Gastroesophageal sphincter (tissue), 4 donors: Measurements from ENCODE around the gene NCKAP5. TPM values are rescaled to one million over a fixed set of nuclear protein-coding genes. Genes with fewer than 3 reads are reported as not detected.

Experiments
- ATAC-seq: fragments of 150-250 bp; one replicate; pipeline ENCODE4 v1.9.1; 2016; ENCODE audit warnings: mild to moderate bottlenecking, moderate library complexity
- H3K27ac ChIP-seq, 4 donors: fragments of 200-600 bp; sonication (generic) in 3 of 4; 1 replicate in 3 of 4; 2 replicates in 1 of 4; pipeline ENCODE4 v1.5.1; 2016 to 2019
- H3K27me3 ChIP-seq: fragments of 200-600 bp; sonication (generic); one replicate; pipeline ENCODE4 v1.5.1; 2019
- H3K36me3 ChIP-seq, 2 donors: fragments of 200-600 bp; sonication (generic); one replicate each; pipeline ENCODE4 v1.5.1; 2019; ENCODE audit warnings: control low read depth in 1 of 2
- H3K4me1 ChIP-seq, 3 donors: fragments of 200-600 bp; sonication (generic); 1 replicate in 2 of 3; 2 replicates in 1 of 3; pipeline ENCODE4 v1.5.1; 2016 to 2019; ENCODE audit warnings: control low read depth in 2 of 3
- H3K4me3 ChIP-seq, 2 donors: fragments of 200-600 bp; sonication (generic); one replicate each; pipeline ENCODE4 v1.5.1; 2019; ENCODE audit warnings: mild to moderate bottlenecking in 1 of 2, moderate library complexity in 1 of 2
- H3K9me3 ChIP-seq, 3 donors: fragments of 200-600 bp; sonication (generic); one replicate each; pipeline ENCODE4 v1.5.1; 2017 to 2019; ENCODE audit warnings: control low read depth in 2 of 3
- EP300 ChIP-seq: sonication (generic); formaldehyde crosslinking; IDR thresholded peaks from one replicate; pipeline ENCODE4 v1.6.1; 2017; ENCODE audit warnings: antibody characterized with exemption, mild to moderate bottlenecking
- POLR2A ChIP-seq, 2 donors: fragments of 450-650 bp; IDR thresholded peaks; one replicate each; pipeline ENCODE4 v1.6.1; 2017; ENCODE audit warnings: antibody characterized with exemption in 2 of 2, mild to moderate bottlenecking in 2 of 2, moderate library complexity in 1 of 2
- POLR2AphosphoS5 ChIP-seq: sonication (generic); formaldehyde crosslinking; IDR thresholded peaks from one replicate; pipeline ENCODE4 v1.6.1; 2017; ENCODE audit warnings: antibody characterized with exemption
- WGBS, 2 donors: methylation state at CpG; one replicate each; pipeline ENCODE4 v1.1.5; 2018; ENCODE audit warnings: low coverage in 1 of 2; 5-methylcytosine and 5-hydroxymethylcytosine counted together
- total RNA-seq, 4 donors: library from RNA; depleted of rRNA; stranded (reverse); fragments of >200 nt; gene quantifications; one replicate each; pipeline ENCODE4 v1.1.0, GENCODE V29; 2016
- TF ChIP-seq, protein P1 (sequence below), 4 experiments: fragments of 200-600 bp in 2 of 4; fragments of 450-650 bp in 2 of 4; sonication (generic) in 1 of 4; IDR thresholded peaks; one replicate each; pipeline ENCODE4 v1.5.1; 2017 to 2019; ENCODE audit warnings: antibody characterized with exemption in 4 of 4, mild to moderate bottlenecking in 2 of 4, moderate library complexity in 2 of 4

The NCKAP5 gene
- total RNA-seq, 4 donors from 2014 or later: 0.16 to 0.57 (median 0.33) TPM

DNA sequence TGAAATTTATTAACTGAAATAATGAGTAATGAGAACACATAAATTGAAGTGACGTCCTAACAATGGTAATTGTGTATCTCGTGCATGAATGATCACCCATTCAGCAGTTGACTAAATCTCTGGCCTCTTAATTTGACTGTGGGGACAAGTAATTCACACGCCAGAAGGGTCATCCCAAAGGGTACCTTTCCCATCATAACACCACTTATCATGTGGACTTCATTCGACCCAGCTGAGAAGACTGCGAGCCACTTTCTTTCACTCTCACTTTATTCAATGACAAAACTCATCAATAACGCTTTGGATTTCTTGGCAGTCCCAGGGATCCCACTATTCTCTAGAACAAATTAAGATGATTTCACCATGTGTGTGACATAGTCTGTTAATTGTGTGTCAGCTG lies 835.6 kb downstream of the NCKAP5 start:
- Histone ChIP-seq H3K4me1 (no peaks in the 10 kb centered on the region), H3K4me3 (no peak overlapping the region), H3K36me3 (no peaks in the 10 kb centered on the region), H3K27me3 (no peaks in the 10 kb centered on the region), H3K9me3 (no peaks in the 10 kb centered on the region), H3K27ac (no peak overlapping the region)
- no peak for ATAC-seq
- TF ChIP-seq POLR2AphosphoS5: no peak
- 63 to 85% methylated on average over 6 of the region's 6 CpGs for WGBS, 2 donors

DNA sequence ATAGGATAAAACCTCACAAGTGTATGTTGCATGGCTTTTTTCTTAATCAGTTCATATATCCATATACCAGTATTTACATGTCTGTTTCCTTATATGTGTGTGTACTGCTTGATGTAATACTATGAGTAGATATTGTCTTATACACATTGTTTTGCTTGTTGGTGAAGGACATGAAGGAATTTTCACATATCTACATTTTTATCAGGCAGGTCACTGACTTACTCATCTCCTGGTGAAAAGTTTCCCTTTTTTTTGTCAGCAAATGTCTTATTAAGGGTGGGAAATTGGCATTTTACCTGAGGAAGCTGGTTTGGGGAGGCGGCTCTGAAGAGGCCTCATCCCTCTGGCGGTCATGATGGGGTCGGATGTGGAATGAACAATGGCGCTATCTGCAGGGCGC lies 836.8 kb downstream of the NCKAP5 start:
- Histone ChIP-seq H3K27ac (no peak overlapping the region), H3K36me3 (no peaks in the 10 kb centered on the region), H3K4me1 (no peaks in the 10 kb centered on the region), H3K9me3 (no peaks in the 10 kb centered on the region), H3K4me3 (no peak overlapping the region), H3K27me3 (no peaks in the 10 kb centered on the region)
- TF ChIP-seq EP300 (no peak), POLR2AphosphoS5 (no peak), POLR2A (IDR thresholded peaks at IDR 0.05) (no peak)
- TF ChIP-seq, protein P1, sequence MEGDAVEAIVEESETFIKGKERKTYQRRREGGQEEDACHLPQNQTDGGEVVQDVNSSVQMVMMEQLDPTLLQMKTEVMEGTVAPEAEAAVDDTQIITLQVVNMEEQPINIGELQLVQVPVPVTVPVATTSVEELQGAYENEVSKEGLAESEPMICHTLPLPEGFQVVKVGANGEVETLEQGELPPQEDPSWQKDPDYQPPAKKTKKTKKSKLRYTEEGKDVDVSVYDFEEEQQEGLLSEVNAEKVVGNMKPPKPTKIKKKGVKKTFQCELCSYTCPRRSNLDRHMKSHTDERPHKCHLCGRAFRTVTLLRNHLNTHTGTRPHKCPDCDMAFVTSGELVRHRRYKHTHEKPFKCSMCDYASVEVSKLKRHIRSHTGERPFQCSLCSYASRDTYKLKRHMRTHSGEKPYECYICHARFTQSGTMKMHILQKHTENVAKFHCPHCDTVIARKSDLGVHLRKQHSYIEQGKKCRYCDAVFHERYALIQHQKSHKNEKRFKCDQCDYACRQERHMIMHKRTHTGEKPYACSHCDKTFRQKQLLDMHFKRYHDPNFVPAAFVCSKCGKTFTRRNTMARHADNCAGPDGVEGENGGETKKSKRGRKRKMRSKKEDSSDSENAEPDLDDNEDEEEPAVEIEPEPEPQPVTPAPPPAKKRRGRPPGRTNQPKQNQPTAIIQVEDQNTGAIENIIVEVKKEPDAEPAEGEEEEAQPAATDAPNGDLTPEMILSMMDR (IDR thresholded peaks at IDR 0.05): no peak
- ATAC-seq: no peak
- 83% methylated on average over 1 of the region's 5 CpGs; no CpG with 5 or more reads in 1 of the 2 donors for WGBS, 2 donors

DNA sequence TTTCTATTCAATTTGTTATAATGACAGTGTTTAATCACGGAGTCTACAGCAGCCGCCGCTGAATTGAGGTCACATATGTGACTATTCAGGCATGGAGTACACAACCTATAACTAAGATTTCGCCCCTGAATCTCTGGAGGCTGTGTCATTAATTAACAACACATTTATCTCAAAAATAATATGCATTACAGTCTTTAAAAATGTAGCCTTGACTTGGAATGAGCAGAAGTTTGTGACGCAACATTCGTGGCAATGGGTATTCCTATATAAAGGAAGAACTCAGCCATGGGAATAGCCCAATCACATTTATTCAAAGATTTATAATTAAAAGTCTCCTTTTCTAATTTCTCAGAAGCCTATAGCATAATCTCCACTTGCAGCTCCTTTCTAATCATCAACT lies 837.7 kb downstream of the NCKAP5 start:
- TF ChIP-seq, protein P1 (IDR thresholded peaks at IDR 0.05): no peak
- TF ChIP-seq EP300 (no peak), POLR2AphosphoS5 (no peak), POLR2A (IDR thresholded peaks at IDR 0.05) (no peak)
- WGBS, 2 donors: 69 to 83% methylated on average over 6 of the region's 6 CpGs
- Histone ChIP-seq H3K4me3 (no peak overlapping the region), H3K4me1 (no peaks in the 10 kb centered on the region), H3K27me3 (no peaks in the 10 kb centered on the region), H3K27ac (no peak overlapping the region), H3K36me3 (no peaks in the 10 kb centered on the region), H3K9me3 (no peaks in the 10 kb centered on the region)
- no peak for ATAC-seq

DNA sequence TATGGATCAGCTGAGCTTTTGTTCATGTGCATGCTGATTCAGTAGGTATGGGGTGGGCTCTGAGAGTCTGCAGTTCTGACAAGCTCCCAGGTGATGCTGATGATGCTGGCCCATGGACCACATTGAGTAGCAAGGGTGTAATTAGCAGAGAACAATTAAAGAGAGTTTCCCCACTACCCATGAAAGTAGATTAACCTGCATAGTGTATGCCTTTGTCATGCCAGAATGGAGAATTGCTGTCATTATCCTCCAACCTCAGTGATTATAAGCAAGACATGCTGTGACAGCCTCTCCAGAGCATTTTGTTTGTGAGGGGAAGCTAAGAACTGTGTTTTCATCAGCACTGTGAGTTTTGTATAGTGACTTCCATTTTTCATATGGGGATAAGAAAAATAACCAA lies 838.7 kb downstream of the NCKAP5 start:
- TF ChIP-seq POLR2A (IDR thresholded peaks at IDR 0.05) (no peak), EP300 (no peak), POLR2AphosphoS5 (no peak)
- TF ChIP-seq, protein P1 (IDR thresholded peaks at IDR 0.05): no peak
- no peaks in the 10 kb centered on the region for H3K36me3 ChIP-seq
- H3K4me1 ChIP-seq: no peaks in the 10 kb centered on the region
- no peaks in the 10 kb centered on the region for H3K9me3 ChIP-seq
- no peak overlapping the region for H3K4me3 ChIP-seq
- no peak overlapping the region for H3K27ac ChIP-seq
- ATAC-seq: no peak
- no peaks in the 10 kb centered on the region for H3K27me3 ChIP-seq

DNA sequence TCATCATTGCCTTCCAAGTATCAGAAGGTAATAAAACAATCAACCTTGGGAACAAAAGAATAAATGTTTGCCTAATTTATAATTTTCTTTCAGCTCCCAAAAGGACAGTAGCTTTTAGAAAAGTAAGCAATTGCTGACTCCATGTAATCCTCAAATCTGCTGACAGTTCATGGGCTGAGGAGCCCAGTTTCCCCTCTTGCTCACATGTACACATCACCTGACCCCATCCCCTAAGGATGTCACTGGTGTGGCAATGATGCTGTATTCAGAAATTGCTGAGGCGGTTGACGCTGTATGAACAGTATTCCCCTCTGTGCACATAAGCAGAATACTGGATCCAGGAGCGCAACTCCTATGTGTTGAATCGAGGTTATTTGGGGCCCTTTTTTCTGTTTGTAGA lies 842.1 kb downstream of the NCKAP5 start:
- 92% methylated on average over 4 of the region's 4 CpGs; no CpG with 5 or more reads in 1 of the 2 donors for WGBS, 2 donors
- ATAC-seq: no peak

More for the DNA sequence above, 842.1 kb downstream of the NCKAP5 start:
- Histone ChIP-seq H3K4me1 (no peaks in the 10 kb centered on the region), H3K27ac (no peak overlapping the region), H3K27me3 (peaks cover 6% of the 10 kb centered on the region), H3K4me3 (no peak overlapping the region), H3K9me3 (no peaks in the 10 kb centered on the region), H3K36me3 (no peaks in the 10 kb centered on the region)
- TF ChIP-seq POLR2AphosphoS5 (no peak), EP300 (no peak), POLR2A (IDR thresholded peaks at IDR 0.05) (no peak)
- TF ChIP-seq, protein P1 (IDR thresholded peaks at IDR 0.05): no peak
